ENCODE measurements around the gene HPDL.

The HPDL gene

GRCh38 chr1:45325851-45326506 lies 716 bp upstream of the HPDL start:
- no peak for DNase-seq

- DNase-seq: no peak
Measured at GRCh38 chr1:45327644-45328515, 1.2 kb downstream of the HPDL start.

GRCh38 chr1:45328680-45329079 lies 2.0 kb downstream of the HPDL start:
- no peak for DNase-seq

- no peak for DNase-seq
Measured at GRCh38 chr1:45329445-45329844, 2.8 kb downstream of the HPDL start.

- DNase-seq: no peak
Measured at GRCh38 chr1:45331436-45332345, 5.0 kb downstream of the HPDL start.

- DNase-seq: no peak
Measured at GRCh38 chr1:45332346-45332720, 5.6 kb downstream of the HPDL start.

- DNase-seq: no peak
Measured at GRCh38 chr1:45334308-45335245, 7.9 kb downstream of the HPDL start.

GRCh38 chr1:45335855-45336324 lies 9.2 kb downstream of the HPDL start:
- DNase-seq: no peak

- no peak for DNase-seq
Measured at GRCh38 chr1:45337630-45338325, 11.1 kb downstream of the HPDL start.

- DNase-seq: peak; percentile 89
Measured at GRCh38 chr1:45339789-45340558, 13.3 kb downstream of the HPDL start, which contains the start of the genes MUTYH and TOE1. TSS of gene MUTYH (minus strand) at chr1:45340440. CDS start at chr1:45334505, 5,935 bp downstream. TSS of gene TOE1 (plus strand) at chr1:45340170. CDS start at chr1:45340253, 83 bp downstream.

GRCh38 chr1:45340816-45341466 lies 14.2 kb downstream of the HPDL start:
- DNase-seq: no peak

- no peak for DNase-seq
Measured at GRCh38 chr1:45344499-45344898, 17.8 kb downstream of the HPDL start.

GRCh38 chr1:45345014-45345413 lies 18.3 kb downstream of the HPDL start:
- no peak for DNase-seq

GRCh38 chr1:45346473-45346872 lies 19.8 kb downstream of the HPDL start:
- no peak for DNase-seq

- DNase-seq: no peak
Measured at GRCh38 chr1:45348020-45348419, 21.3 kb downstream of the HPDL start.

GRCh38 chr1:45348609-45348965 lies 21.9 kb downstream of the HPDL start:
- DNase-seq: no peak

GRCh38 chr1:45348966-45349677 lies 22.4 kb downstream of the HPDL start:
- DNase-seq: no peak

- no peak for DNase-seq
Measured at GRCh38 chr1:45351508-45351907, 24.8 kb downstream of the HPDL start.

GRCh38 chr1:45353685-45354084 lies 27.0 kb downstream of the HPDL start:
- no peak for DNase-seq
